K562 (cell line): ENCODE results near the gene ZDHHC14. TPM values are rescaled to one million over a fixed set of nuclear protein-coding genes. Genes with fewer than 3 reads are reported as not detected.

ENCODE experiments used
- ERF ChIP-seq: fragments of 450-650 bp; formaldehyde crosslinking; IDR thresholded peaks from 2 replicates; pipeline ENCODE4 v1.4.0; 2020; ENCODE audit warnings: mild to moderate bottlenecking, mixed read lengths
- FOXK2 ChIP-seq, 2 experiments: fragments of 450-650 bp; IDR thresholded peaks in 1 of 2; conservative IDR thresholded peaks in 1 of 2; 2 replicates each; pipeline ENCODE4 v1.6.1; 2016; ENCODE audit warnings: low read depth in 2 of 2, mild to moderate bottlenecking in 1 of 2
- HDGF ChIP-seq: fragments of 450-650 bp; IDR thresholded peaks from 2 replicates; pipeline ENCODE4 v1.6.1; 2016
- POLR2B ChIP-seq: fragments of 450-650 bp; IDR thresholded peaks from 2 replicates; pipeline ENCODE4 v1.6.1; 2018; ENCODE audit warnings: low read depth; ENCODE audit not compliant: partially characterized antibody
- ZNF212 ChIP-seq: fragments of 450-650 bp; formaldehyde crosslinking; IDR thresholded peaks from 2 replicates; pipeline ENCODE4 v1.4.0; 2020; ENCODE audit warnings: mild to moderate bottlenecking
- ZNF384 ChIP-seq: IDR thresholded peaks from 2 replicates; pipeline ENCODE4 v1.6.1; 2012; ENCODE audit warnings: low read depth, low read length, improper control_type of control experiment
- polyA plus RNA-seq, 8 experiments: library from polyadenylated mRNA; depleted of rRNA in 4 of 8; stranded (reverse) in 5 of 8; unstranded in 3 of 8; fragments of >200 nt; fragmentation: Nextera tagmentation in 2 of 8; fragmentation: Illumina TruSeq in 1 of 8; extraction: Ambion mirVana in 2 of 8; extraction: Trizol in 1 of 8; gene quantifications; 2 replicates each; pipeline versions ENCODE4 v1.2.1 to v1.2.3, GENCODE V29; 2011 to 2014; ENCODE audit warnings: inconsistent platforms in 1 of 8, missing spikeins in 1 of 8
- total RNA-seq, 7 experiments: library from RNA; depleted of rRNA in 6 of 7; stranded (reverse); fragments of >200 nt in 6 of 7; fragmentation: Illumina TruSeq in 2 of 7; extraction: Trizol in 2 of 7; gene quantifications; 2 replicates each; pipeline versions ENCODE4 v1.2.1 to v1.2.3, GENCODE V29; 2011 to 2021; ENCODE audit warnings: low replicate concordance in 1 of 7
- TF ChIP-seq, protein P1 (sequence below): fragments of 450-650 bp; conservative IDR thresholded peaks from 2 replicates; pipeline ENCODE4 v1.6.1; 2016; ENCODE audit warnings: missing genetic modification characterization, low read depth, mild to moderate bottlenecking, control low read depth, missing compliant biosample characterization
- TF ChIP-seq, protein P2 (sequence below), 3 experiments: IDR thresholded peaks in 2 of 3; conservative IDR thresholded peaks in 1 of 3; 2 replicates each; pipeline ENCODE4 v1.5.1; 2011 to 2012; ENCODE audit warnings: low read length in 3 of 3, mild to moderate bottlenecking in 3 of 3, control low read depth in 2 of 3, improper control_type of control experiment in 1 of 3, inconsistent platforms in 1 of 3, low read depth in 1 of 3, mixed read lengths in 1 of 3, moderate library complexity in 1 of 3; ENCODE audit not compliant: insufficient read depth in 2 of 3

ZDHHC14 gene
- total and polyA plus RNA-seq, 9 of the 15 experiments (the other 6 are each of a cell fraction or from before 2014, with no cell fraction given): 0.92 to 23.1 (median 13.8) TPM

DNA sequence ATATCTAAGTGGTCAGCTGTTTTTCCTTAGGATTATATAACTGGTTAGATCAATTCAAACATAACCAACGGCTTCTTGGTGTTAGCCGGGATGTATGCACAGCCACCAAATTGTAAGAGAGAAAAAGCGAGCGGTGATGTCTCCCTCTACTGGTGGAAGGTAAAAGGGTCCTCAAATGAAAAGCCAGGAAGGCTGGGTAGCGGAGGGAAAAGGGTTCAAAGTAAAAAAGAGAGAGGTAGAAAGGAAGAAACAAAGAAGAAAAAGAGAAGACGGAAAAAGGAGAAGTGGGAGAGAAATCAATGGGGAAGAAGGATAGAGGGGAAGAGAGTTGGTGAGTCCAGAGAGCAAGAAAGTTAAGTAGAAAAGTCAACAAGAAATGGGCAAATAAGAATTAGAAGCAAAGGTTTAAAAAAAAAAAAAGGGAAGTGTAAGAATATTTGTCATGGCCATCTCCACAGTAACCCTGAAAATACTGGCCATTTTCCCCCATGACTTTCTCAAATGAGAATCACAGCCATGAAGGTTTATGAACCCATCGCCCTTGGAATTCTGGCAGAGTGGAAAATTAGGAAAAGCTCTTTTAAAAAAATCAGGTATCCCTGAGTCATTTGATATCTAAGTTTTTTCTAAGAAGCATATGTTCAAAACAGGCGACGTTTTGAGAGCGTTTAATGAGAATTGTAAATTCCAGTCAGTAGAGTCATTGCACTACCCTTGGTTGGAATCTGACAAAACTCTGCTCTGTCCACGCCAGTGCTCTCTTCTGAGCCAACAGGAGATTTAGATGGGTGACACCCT is 286.4 kb downstream of the ZDHHC14 start (continued):
- TF ChIP-seq, protein P1, sequence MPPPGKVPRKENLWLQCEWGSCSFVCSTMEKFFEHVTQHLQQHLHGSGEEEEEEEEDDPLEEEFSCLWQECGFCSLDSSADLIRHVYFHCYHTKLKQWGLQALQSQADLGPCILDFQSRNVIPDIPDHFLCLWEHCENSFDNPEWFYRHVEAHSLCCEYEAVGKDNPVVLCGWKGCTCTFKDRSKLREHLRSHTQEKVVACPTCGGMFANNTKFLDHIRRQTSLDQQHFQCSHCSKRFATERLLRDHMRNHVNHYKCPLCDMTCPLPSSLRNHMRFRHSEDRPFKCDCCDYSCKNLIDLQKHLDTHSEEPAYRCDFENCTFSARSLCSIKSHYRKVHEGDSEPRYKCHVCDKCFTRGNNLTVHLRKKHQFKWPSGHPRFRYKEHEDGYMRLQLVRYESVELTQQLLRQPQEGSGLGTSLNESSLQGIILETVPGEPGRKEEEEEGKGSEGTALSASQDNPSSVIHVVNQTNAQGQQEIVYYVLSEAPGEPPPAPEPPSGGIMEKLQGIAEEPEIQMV: peak; percentile 46; the same call in 1 of the 2 replicates
- TF ChIP-seq ZNF212 (0 out of 2 replicates have a peak, but pooled peaks have one; percentile 18), ZNF384 (peak; percentile 71), ERF (CRISPR knock-in tag) (no peak), FOXK2 (conservative IDR thresholded peaks at IDR 0.05 in 1 of 2, IDR thresholded peaks at IDR 0.05 in 1 of 2; ENCODE audit: low read depth in 2 of 2) (peak; percentile 63 to 72; a peak in 3 of 4 replicates), HDGF (peak; percentile 74; the same call in 1 of the 2 replicates), POLR2B (peak; percentile 55)
- TF ChIP-seq, protein P2, sequence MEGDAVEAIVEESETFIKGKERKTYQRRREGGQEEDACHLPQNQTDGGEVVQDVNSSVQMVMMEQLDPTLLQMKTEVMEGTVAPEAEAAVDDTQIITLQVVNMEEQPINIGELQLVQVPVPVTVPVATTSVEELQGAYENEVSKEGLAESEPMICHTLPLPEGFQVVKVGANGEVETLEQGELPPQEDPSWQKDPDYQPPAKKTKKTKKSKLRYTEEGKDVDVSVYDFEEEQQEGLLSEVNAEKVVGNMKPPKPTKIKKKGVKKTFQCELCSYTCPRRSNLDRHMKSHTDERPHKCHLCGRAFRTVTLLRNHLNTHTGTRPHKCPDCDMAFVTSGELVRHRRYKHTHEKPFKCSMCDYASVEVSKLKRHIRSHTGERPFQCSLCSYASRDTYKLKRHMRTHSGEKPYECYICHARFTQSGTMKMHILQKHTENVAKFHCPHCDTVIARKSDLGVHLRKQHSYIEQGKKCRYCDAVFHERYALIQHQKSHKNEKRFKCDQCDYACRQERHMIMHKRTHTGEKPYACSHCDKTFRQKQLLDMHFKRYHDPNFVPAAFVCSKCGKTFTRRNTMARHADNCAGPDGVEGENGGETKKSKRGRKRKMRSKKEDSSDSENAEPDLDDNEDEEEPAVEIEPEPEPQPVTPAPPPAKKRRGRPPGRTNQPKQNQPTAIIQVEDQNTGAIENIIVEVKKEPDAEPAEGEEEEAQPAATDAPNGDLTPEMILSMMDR (IDR thresholded peaks at IDR 0.05 in 2 of 3, conservative IDR thresholded peaks at IDR 0.05 in 1 of 3; ENCODE audit: insufficient read depth in 2 of 3, low read depth in 1 of 3, low read length in 3 of 3): peak; percentile 89 to 93 (median 91)
